Spleen (tissue), 11 donors: ENCODE measurements around the gene SIGLEC1. TPM values are rescaled to one million over a fixed set of nuclear protein-coding genes. Genes with fewer than 3 reads are reported as not detected.

Experiments
- DNase-seq: peaks from one replicate; pipeline ENCODE4 v3.0.0-alpha.2; 2020
- H3K27ac ChIP-seq, 8 donors: fragments of 200-600 bp; sonication (generic) in 7 of 8; 1 replicate in 4 of 8; 2 replicates in 4 of 8; pipeline versions ENCODE4 v1.5.0 to v1.8.0; 2016 to 2021; ENCODE audit warnings: inconsistent platforms in 4 of 8, mild to moderate bottlenecking in 4 of 8, moderate library complexity in 1 of 8
- H3K27me3 ChIP-seq, 7 donors: fragments of 200-600 bp; sonication (generic) in 6 of 7; replicated peaks in 1 of 7; 1 replicate in 4 of 7; 2 replicates in 3 of 7; pipeline versions ENCODE4 v1.5.0 to v1.8.0; 2016 to 2021; ENCODE audit warnings: inconsistent platforms in 3 of 7, mild to moderate bottlenecking in 1 of 7
- H3K36me3 ChIP-seq, 6 donors: fragments of 200-600 bp; sonication (generic) in 5 of 6; 1 replicate in 4 of 6; 2 replicates in 2 of 6; pipeline versions ENCODE4 v1.5.0 to v1.8.0; 2016 to 2021; ENCODE audit warnings: inconsistent platforms in 2 of 6
- H3K4me1 ChIP-seq, 6 donors: fragments of 200-600 bp; sonication (generic) in 5 of 6; 1 replicate in 3 of 6; 2 replicates in 3 of 6; pipeline versions ENCODE4 v1.5.0 to v1.8.0; 2016 to 2021; ENCODE audit warnings: inconsistent platforms in 3 of 6
- H3K4me3 ChIP-seq, 8 donors: fragments of 200-600 bp; sonication (generic) in 7 of 8; 1 replicate in 4 of 8; 2 replicates in 4 of 8; pipeline versions ENCODE4 v1.5.0 to v1.8.0; 2016 to 2021; ENCODE audit warnings: inconsistent platforms in 4 of 8, mild to moderate bottlenecking in 4 of 8, moderate library complexity in 2 of 8
- H3K9me3 ChIP-seq, 8 donors: fragments of 200-600 bp; sonication (generic) in 7 of 8; 1 replicate in 4 of 8; 2 replicates in 4 of 8; pipeline versions ENCODE4 v1.5.0 to v1.8.0; 2016 to 2021; ENCODE audit warnings: inconsistent platforms in 4 of 8
- CTCF ChIP-seq, 11 experiments: fragments of 200-600 bp in 7 of 11; fragments of 450-650 bp in 4 of 11; sonication (generic) in 4 of 11; IDR thresholded peaks in 8 of 11; conservative IDR thresholded peaks in 3 of 11; 1 replicate in 7 of 11; 2 replicates in 4 of 11; pipeline versions ENCODE4 v1.4.0 to v1.8.0; 2016 to 2021; ENCODE audit warnings: antibody characterized with exemption in 11 of 11, inconsistent platforms in 4 of 11, mild to moderate bottlenecking in 1 of 11
- POLR2A ChIP-seq, 3 donors: fragments of 450-650 bp; IDR thresholded peaks; one replicate each; pipeline ENCODE4 v1.5.1; 2017; ENCODE audit warnings: antibody characterized with exemption in 3 of 3, mild to moderate bottlenecking in 1 of 3
- POLR2AphosphoS5 ChIP-seq, 3 donors: sonication (generic); formaldehyde crosslinking; IDR thresholded peaks; one replicate each; pipeline ENCODE4 v1.5.1; 2017; ENCODE audit warnings: antibody characterized with exemption in 3 of 3
- WGBS, 5 donors: extraction: QIAGEN DNeasy Blood & Tissue Kit in 3 of 5; methylation state at CpG; one replicate each; pipeline versions ENCODE4 v1.1.5 to v1.1.7; 2013 to 2018; 5-methylcytosine and 5-hydroxymethylcytosine counted together
- intact Hi-C: fragments of 100-400 bp; cut with DNase I; formaldehyde crosslinking; loops from one replicate; pipeline ENCODE4 v1.15.0; 2023; ENCODE audit warnings: low total_unique reads
- polyA plus RNA-seq, 3 donors: library from polyadenylated mRNA; stranded (reverse); fragments of 200-250 nt; gene quantifications; one replicate each; pipeline ENCODE4 v1.2.1, GENCODE V29; 2013
- total RNA-seq, 7 donors: library from RNA; depleted of rRNA in 3 of 7; stranded (reverse); fragments of >200 nt in 3 of 7; fragmentation: NEBNext Ultra II Directional in 4 of 7; extraction: Animal tissue kit (Norgen Biotek cat#: 25700) in 4 of 7; gene quantifications; one replicate each; pipeline versions ENCODE4 v1.1.0 to v1.2.1, GENCODE V29; 2016 to 2021
- donor health status: healthy with polysubstance abuse.
- donor health status: DM: no; HTN: no; CAD: no; lungs with moderate emphysema.
- donor health status: DM: no; HTN: no; CAD: no.
- donor health status: Bipolar disorder and iron deficiency.
- donor health status: healthy.
- donor health status: DM: no; HTN: no; CAD: no.
- donor health status: DM: yes; HTN: yes; CAD: no.

The SIGLEC1 gene
- total and polyA plus RNA-seq, 10 donors = 3.0 to 50.2 (median 14.9) TPM

- Histone ChIP-seq H3K4me3 (no peak overlapping the region), H3K36me3 (peaks cover 0 to 39% (median 0%) of the 10 kb centered on the region in 6 donors), H3K9me3 (peaks cover 0 to 3% (median 2%) of the 10 kb centered on the region in 8 donors), H3K27ac (no peak overlapping the region), H3K27me3 (no peaks in the 10 kb centered on the region), H3K4me1 (peaks cover 0 to 4% (median 0%) of the 10 kb centered on the region in 6 donors)
- WGBS, 5 donors = 82 to 92% (median 92%) methylated on average over 10 to 16 of the region's 16 CpGs
- DNase-seq = no peak
- TF ChIP-seq POLR2AphosphoS5 (IDR thresholded peaks at IDR 0.05) = no peak
- TF ChIP-seq POLR2A (IDR thresholded peaks at IDR 0.05) = no peak
- TF ChIP-seq CTCF (IDR thresholded peaks at IDR 0.05 in 8 of 11, conservative IDR thresholded peaks at IDR 0.05 in 3 of 11) = no peak
- intact Hi-C loops = no loop called here
These were observed 21.1 kb downstream of the SIGLEC1 start for GRCh38 chr20:3691306-3691705.

GRCh38 chr20:3690413-3690812, 22.0 kb downstream of the SIGLEC1 start:
- no peak for DNase-seq
- 93 to 99% (median 96%) methylated on average over 3 of the region's 3 CpGs for WGBS, 5 donors
- Histone ChIP-seq H3K36me3 (peaks cover 0 to 37% (median 0%) of the 10 kb centered on the region in 6 donors), H3K27me3 (no peaks in the 10 kb centered on the region), H3K27ac (no peak overlapping the region), H3K4me1 (peaks cover 0 to 4% (median 0%) of the 10 kb centered on the region in 6 donors), H3K4me3 (no peak overlapping the region), H3K9me3 (no peaks in the 10 kb centered on the region)
- intact Hi-C loops = no loop called here
- TF ChIP-seq CTCF (IDR thresholded peaks at IDR 0.05 in 8 of 11, conservative IDR thresholded peaks at IDR 0.05 in 3 of 11) = no peak
- TF ChIP-seq POLR2A (IDR thresholded peaks at IDR 0.05) = no peak
- no peak for TF ChIP-seq POLR2AphosphoS5 (IDR thresholded peaks at IDR 0.05)

GRCh38 chr20:3689978-3690377, 22.4 kb downstream of the SIGLEC1 start:
- no peak overlapping the region for H3K4me3 ChIP-seq
- H3K9me3 ChIP-seq = no peaks in the 10 kb centered on the region
- no peak overlapping the region for H3K27ac ChIP-seq
- H3K4me1 ChIP-seq = peaks cover 0 to 4% (median 0%) of the 10 kb centered on the region in 6 donors
- H3K27me3 ChIP-seq = no peaks in the 10 kb centered on the region
- DNase-seq = no peak
- 86 to 96% (median 90%) methylated on average over 7 to 11 of the region's 11 CpGs for WGBS, 5 donors
- peaks cover 0 to 33% (median 0%) of the 10 kb centered on the region in 6 donors for H3K36me3 ChIP-seq
- TF ChIP-seq POLR2AphosphoS5 (IDR thresholded peaks at IDR 0.05) = no peak
- TF ChIP-seq CTCF (IDR thresholded peaks at IDR 0.05 in 8 of 11, conservative IDR thresholded peaks at IDR 0.05 in 3 of 11) = no peak
- intact Hi-C loops = no loop called here

- no peak for DNase-seq
- Histone ChIP-seq H3K4me3 (no peak overlapping the region), H3K9me3 (no peaks in the 10 kb centered on the region), H3K27me3 (peaks cover 0 to 12% (median 7%) of the 10 kb centered on the region in 7 donors), H3K36me3 (peaks cover 0 to 17% (median 0%) of the 10 kb centered on the region in 6 donors), H3K4me1 (peaks cover 0 to 4% (median 0%) of the 10 kb centered on the region in 6 donors), H3K27ac (peak overlapping the region in 3 of 8 donors; percentile 54 to 63 (median 62))
- 59 to 83% (median 70%) methylated on average over 2 of the region's 2 CpGs for WGBS, 5 donors
- TF ChIP-seq POLR2A (IDR thresholded peaks at IDR 0.05) (no peak), CTCF (IDR thresholded peaks at IDR 0.05 in 8 of 11, conservative IDR thresholded peaks at IDR 0.05 in 3 of 11) (no peak), POLR2AphosphoS5 (IDR thresholded peaks at IDR 0.05) (no peak)
- intact Hi-C loops = no loop called here
These were observed 24.7 kb downstream of the SIGLEC1 start for GRCh38 chr20:3687655-3688054.
